ENCODE measurements around the gene ZNF208.

DNA sequence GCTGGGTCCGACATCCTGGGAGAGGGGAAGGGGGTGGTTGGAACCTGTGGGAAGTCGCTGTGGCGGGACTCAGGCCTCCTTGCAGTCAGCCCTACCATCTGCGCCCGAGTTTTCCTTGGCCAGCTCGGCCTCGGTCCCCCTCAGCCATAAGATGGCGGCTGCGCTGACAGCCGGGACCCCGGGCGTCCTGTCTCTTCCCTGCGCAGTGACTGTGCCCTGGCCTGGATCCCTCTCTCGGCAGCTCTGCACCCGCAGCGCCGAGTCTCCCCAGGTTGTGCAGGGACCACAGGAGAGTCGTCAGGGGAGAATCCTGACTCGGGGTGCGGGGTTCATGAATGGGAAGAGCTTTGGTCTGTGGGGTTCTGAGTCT lies 41.9 kb upstream of the ZNF208 start:
- TF ChIP-seq EZH2 (IDR thresholded peaks at IDR 0.05; ENCODE audit: low read length, missing control alignments): no peak
- TF ChIP-seq, protein P1, sequence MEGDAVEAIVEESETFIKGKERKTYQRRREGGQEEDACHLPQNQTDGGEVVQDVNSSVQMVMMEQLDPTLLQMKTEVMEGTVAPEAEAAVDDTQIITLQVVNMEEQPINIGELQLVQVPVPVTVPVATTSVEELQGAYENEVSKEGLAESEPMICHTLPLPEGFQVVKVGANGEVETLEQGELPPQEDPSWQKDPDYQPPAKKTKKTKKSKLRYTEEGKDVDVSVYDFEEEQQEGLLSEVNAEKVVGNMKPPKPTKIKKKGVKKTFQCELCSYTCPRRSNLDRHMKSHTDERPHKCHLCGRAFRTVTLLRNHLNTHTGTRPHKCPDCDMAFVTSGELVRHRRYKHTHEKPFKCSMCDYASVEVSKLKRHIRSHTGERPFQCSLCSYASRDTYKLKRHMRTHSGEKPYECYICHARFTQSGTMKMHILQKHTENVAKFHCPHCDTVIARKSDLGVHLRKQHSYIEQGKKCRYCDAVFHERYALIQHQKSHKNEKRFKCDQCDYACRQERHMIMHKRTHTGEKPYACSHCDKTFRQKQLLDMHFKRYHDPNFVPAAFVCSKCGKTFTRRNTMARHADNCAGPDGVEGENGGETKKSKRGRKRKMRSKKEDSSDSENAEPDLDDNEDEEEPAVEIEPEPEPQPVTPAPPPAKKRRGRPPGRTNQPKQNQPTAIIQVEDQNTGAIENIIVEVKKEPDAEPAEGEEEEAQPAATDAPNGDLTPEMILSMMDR (conservative IDR thresholded peaks at IDR 0.05 in 1 of 2, IDR thresholded peaks at IDR 0.05 in 1 of 2; ENCODE audit: low read depth in 1 of 2, low read length in 2 of 2): no peak
